ENCODE measurements around the gene GEMIN4.
"Not testable (repeated sequence)": the region's sequence is repeated elsewhere in the genome, so short reads cannot be mapped to it uniquely, and the experiment has no call there.

Gene GEMIN4

GRCh38 chr17:737561-738113 is 14.4 kb downstream of the GEMIN4 start:
- no peak for DNase-seq

DNA sequence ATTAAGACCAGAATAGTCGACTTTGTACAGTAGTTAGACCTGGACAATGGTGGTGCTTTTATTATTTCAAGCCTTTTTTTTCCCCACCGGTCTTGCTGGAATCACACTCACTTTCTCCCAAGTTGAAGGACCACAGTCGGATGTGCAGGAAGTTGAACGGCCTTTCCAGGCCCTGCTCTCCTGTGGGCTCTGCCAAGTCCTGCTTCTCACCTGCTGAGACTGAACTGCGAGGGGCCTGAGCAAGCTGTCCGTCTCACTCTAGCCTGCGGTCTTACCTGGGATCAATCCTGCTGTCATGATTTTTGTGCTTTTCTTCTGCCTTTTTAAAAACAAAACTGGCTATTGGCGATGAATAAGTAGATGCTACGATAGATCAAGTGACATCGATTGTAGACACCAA is 18.3 kb downstream of the GEMIN4 start:
- DNase-seq: no peak

- peak; percentile 55 for DNase-seq
Measured at GRCh38 chr17:732902-733720, 19.0 kb downstream of the GEMIN4 start.

- DNase-seq: peak; percentile 75
Measured at GRCh38 chr17:732067-732901, 19.8 kb downstream of the GEMIN4 start, which contains the start of gene TLCD3A. Gene TLCD3A, plus strand, starts transcription at chr17:732596. Its CDS starts 52 bp downstream, at chr17:732648.

DNA sequence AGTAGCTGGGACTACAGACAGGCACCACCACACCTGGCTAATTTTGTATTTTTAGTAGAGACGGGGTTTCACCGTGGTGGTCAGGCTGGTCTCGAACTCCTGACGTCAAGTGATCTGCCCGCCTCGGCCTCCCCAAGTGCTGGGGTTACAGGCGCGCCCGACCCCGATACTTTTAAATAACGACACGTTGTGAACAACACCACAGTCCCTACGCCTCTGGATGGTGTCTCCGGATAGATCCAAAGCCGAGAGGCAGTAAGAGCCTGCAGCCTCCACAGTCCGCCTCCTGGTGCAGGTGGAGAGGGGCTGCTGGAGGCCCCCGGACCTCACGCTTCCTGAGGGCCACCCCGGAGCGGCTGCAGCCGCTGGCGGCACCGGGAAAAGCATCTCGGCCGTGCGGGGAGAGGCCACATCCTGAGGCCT is 20.4 kb downstream of the GEMIN4 start:
- DNase-seq: no peak

DNA sequence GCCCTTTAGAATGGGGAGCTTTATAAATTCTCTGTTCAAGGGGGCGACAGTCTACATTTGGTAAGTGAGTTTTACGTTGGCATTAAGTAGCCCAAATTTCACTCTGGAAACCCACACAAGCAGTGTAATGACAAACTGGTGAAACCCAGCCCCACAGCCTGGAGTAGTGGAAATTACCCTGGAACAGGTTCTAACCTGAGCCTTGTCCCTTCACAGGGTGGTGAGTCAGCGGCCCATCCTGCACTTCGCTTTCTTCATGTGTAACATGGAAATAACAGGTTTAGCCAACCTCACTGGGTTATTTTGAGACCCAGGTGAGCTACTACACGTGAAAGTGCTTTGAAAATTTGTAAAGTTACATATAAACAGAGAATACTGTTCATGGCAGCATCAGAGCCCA is 23.2 kb downstream of the GEMIN4 start:
- DNase-seq: no peak

GRCh38 chr17:726271-726919 is 25.7 kb downstream of the GEMIN4 start:
- DNase-seq: no peak

DNA sequence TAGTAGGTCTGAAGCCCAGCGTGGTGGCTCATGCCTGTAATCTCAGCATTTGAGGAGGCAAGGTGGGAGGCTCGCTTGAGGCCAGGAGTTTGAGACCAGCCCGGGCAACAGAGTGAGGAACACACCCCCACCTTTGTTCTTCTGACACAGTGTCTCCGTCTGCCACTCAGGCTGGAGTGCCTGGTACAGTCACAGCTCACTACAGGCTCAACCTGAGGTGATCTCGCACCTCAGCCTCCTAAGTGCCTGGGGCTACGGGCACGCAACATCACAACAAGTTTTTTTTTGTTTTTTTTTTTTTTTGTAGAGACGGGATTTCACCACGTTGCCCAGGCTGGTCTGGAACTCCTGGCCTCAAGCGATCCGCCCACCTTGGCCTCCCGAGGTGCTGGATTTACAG is 26.3 kb downstream of the GEMIN4 start:
- DNase-seq: no peak

DNA sequence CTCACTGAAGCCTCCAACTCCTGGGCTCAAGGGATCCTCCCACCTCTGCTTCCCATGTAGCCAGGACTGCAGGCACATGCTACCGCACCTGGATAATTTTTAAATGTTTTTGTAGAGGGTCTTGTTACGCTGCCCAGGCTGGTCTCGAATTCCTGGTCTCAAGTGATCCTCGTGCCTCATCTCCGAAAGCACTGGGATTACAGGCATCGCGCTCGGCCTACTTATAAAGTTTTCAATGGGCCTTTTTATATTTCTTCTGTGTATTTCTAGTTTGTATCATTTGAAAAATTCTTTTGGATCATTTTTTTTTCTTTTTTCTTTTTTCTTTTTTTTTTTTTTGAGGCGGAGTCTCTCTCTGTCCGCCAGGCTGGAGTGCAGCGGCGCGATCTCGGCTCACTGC is 27.0 kb downstream of the GEMIN4 start:
- DNase-seq: no peak

DNA sequence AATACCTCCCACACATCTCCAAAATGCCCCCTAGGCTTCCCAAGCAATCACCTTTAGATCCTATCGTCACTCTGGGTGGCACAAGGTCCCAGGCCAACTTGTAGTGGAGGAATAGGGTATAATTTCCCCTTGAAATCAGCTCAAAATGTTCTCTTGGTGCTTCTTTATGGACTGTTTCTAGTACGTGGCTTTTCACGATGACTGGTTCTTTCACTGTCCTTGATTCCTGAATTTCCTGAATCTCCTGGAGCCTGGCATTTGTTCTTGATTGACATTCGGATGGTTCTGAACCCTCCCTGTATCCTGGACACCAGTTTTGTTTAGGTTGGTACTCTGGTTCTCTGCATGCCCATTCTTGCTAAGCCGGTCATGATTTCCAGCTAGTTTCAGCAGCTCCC is 30.5 kb downstream of the GEMIN4 start:
- DNase-seq: no peak

- DNase-seq: no peak
Measured at GRCh38 chr17:720706-721539, 31.1 kb downstream of the GEMIN4 start.

- DNase-seq: no peak
Measured at GRCh38 chr17:718075-718474, 34.0 kb downstream of the GEMIN4 start.

GRCh38 chr17:708132-708531 is 43.9 kb downstream of the GEMIN4 start:
- no peak for DNase-seq

- DNase-seq: no peak
Measured at GRCh38 chr17:705863-706262, 46.2 kb downstream of the GEMIN4 start.

DNA sequence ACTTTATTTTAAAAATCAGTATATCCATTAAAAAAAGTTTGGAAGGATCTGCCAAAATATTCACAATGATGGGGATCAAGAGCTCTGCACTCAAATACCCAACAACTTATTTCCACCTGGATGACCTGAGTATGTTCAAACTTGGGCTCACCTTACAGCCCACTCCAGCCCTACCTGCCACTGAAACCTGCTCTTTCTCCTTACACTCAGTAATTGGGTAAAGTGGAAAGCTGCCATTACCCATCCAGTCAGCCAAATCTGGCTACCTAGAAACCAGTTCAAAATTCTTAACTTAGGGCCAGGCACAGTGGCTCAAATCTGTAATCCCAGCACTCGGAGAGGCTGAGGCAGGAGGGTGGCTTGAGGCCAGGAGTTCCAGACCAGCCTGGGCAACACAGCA is 47.1 kb downstream of the GEMIN4 start:
- no peak for DNase-seq

DNA sequence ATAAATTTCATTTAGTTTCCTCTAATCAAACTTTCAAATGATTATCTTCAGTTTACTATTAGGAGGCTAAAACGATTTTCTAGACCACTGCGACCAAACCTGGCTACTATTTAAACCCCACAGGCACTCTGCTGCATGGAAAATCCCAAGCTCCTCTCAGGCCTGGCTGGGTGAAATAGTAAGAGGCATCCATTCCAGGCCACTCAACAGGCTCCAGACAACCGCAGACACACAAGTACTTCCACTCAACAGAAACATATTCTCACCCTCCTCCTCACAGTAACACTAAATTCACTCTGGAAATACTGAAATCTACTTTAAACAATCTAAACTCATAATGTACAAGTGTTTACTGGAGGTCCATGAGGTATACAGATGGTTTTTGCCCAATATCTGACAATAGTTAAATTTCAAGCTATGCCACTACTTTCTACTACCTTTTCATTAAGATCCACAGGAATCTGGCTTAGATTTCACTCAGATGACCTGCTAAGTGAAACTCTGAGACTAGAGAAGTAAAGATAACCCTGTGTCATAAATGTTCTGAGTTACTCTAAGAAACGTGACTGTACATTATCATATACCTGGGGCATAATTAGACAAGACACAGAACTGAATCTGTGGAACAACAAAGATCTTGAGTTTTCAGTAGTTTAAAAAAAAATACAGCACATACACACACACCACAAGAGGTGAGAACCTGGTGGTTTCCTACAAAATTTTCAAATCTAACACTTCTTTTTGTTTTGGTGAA is 47.8 kb downstream of the GEMIN4 start:
- no peak for DNase-seq

DNA sequence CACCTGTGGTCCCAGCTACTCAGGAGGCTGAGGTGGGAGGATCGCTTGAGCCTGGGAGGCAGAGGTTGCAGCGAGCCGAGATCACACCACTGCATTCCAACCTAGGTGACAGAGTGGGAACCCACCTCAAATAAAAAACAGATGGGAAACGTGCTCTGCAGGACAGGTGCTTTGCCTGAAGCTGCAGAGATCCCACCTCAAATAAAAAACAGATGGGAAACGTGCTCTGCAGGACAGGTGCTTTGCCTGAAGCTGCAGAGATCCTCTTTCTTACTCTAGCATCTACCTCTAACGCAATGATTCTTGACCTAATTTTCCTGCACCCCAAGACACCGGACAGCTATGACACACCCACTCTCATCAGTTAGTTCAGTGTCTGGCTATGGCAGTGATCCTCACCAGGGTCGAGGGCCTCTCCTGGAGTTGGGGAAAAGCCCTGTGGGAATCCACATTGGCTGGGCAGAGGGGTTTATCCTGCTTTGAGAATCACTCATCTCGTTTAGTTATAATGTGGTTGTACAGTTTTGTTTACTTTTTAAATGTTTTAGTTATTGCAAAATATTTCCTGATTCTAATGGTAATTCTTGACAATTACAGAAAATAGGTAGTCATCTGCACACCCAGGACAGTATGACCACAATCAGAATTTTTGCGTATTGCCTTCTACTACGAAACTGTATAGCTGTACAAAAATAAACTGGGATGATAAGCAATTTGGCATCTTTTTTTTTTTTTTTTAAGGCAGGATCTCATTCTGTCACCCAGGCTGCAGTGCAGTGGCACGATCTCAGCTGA is 48.8 kb downstream of the GEMIN4 start:
- no peak for DNase-seq

- DNase-seq: peak; percentile 43
Measured at GRCh38 chr17:700504-701094, 51.5 kb downstream of the GEMIN4 start.

DNA sequence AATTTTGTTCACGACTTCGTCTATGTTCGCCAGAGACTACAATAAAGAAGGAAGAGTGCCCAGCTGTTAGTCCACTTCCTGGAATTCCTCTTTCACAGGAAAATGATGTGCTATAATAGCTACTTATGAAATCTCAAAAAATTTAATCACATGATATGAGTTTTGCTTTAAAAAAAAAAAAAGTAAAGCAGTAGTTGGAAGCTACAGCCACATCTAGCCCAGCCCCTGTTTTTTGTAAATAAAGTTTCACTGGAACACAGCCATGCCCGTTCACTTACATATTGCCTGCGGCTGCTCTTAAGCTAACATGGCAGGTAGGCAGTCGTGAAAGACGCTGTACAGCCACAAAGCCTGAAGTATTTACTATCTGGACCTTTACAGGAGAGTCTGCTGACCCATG is 52.7 kb downstream of the GEMIN4 start:
- DNase-seq: no peak

DNA sequence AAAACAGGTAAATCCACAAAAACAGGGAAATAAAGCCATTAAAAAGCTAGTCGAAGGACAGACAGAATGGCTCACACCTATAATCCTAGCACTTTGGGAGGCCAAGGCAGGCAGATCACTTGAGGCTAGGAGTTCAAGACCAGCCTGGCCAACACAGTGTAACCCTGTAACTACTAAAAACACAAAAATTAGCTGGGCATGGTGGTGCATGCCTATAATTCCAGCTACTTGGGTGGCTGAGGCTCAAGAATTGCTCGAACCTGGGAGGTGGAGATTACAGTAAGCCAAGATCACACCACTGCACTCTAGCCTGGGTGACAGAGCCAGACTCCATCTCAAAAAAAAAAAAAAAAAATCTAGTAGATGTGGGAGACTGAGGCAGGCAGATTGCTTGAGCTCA is 54.0 kb downstream of the GEMIN4 start:
- not testable (repeated sequence) for DNase-seq
